ENCODE results near the gene EEFSEC. TPM values are rescaled to one million over a fixed set of nuclear protein-coding genes. Genes with fewer than 3 reads are reported as not detected.

EEFSEC gene
- total and polyA plus RNA-seq, 2 experiments from 2014 or later: 4.9 to 18.7 TPM

GRCh38 chr3:128286691-128287090 is 133.4 kb downstream of the EEFSEC start:
- Histone ChIP-seq H3K4me1 (ENCODE audit: insufficient read depth) (peaks cover 11% of the 10 kb centered on the region), H3K9me2 (ENCODE audit: insufficient read depth) (no peaks in the 10 kb centered on the region), H3K9me3 (ENCODE audit: low read depth) (no peaks in the 10 kb centered on the region), H3K4me3 (no peak overlapping the region), H4K20me1 (ENCODE audit: insufficient read depth) (no peaks in the 10 kb centered on the region), H3K27me3 (replicated peaks; ENCODE audit: insufficient read depth) (no peaks in the 10 kb centered on the region), H3F3A (ENCODE audit: insufficient read depth) (no peaks in the 10 kb centered on the region), H3K36me3 (ENCODE audit: low read depth) (no peaks in the 10 kb centered on the region), H2AFZ (no peak overlapping the region), H3K4me2 (ENCODE audit: unreplicated experiment) (no peak overlapping the region), H3K9ac (no peak overlapping the region), H3K79me2 (ENCODE audit: insufficient read depth) (no peaks in the 10 kb centered on the region), H3K27ac (no peak overlapping the region)
- in situ Hi-C loops (cut with MboI): no loop called here
- TF ChIP-seq EZH2phosphoT487 (IDR thresholded peaks at IDR 0.05; ENCODE audit: insufficient read depth, low read depth): no peak
- TF ChIP-seq EZH2 (IDR thresholded peaks at IDR 0.05; ENCODE audit: insufficient read depth, poor library complexity, severe bottlenecking): no peak
- DNase-seq: no peak

DNA sequence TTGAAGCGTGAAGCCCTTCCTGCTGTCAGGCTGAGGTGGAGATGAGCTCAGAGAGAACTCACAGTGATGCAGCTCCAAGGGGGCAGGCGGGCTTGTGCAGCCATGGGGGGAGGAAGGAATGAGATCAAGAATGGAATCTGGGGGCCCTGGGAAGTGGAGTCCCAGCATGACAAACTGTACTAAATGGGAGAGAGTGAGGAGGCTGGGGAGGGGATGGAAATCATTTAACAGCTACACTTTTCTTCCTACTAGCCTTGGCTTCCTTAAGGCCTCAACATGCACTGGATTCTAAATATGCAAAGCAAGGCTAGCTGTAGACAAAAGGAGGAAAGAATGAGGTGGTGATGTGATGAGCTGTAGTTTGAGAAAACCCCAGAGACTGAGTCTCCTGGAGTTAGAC is 133.9 kb downstream of the EEFSEC start:
- Histone ChIP-seq H3K9me3 (ENCODE audit: low read depth) (no peaks in the 10 kb centered on the region), H3K36me3 (ENCODE audit: low read depth) (no peaks in the 10 kb centered on the region), H3K27me3 (replicated peaks; ENCODE audit: insufficient read depth) (no peaks in the 10 kb centered on the region), H3F3A (ENCODE audit: insufficient read depth) (no peaks in the 10 kb centered on the region), H3K79me2 (ENCODE audit: insufficient read depth) (no peaks in the 10 kb centered on the region), H4K20me1 (ENCODE audit: insufficient read depth) (no peaks in the 10 kb centered on the region), H2AFZ (no peak overlapping the region), H3K4me1 (ENCODE audit: insufficient read depth) (peaks cover 9% of the 10 kb centered on the region), H3K4me3 (no peak overlapping the region), H3K9ac (no peak overlapping the region), H3K4me2 (ENCODE audit: unreplicated experiment) (no peak overlapping the region), H3K27ac (no peak overlapping the region), H3K9me2 (ENCODE audit: insufficient read depth) (no peaks in the 10 kb centered on the region)
- DNase-seq: no peak
- 90 to 93% methylated on average over 2 of the region's 2 CpGs for WGBS, 2 experiments (ENCODE audit: low coverage in 1 of 2, low lambda C conversion rate in 2 of 2, missing lambda C conversion rate in 2 of 2)
- in situ Hi-C loops (cut with MboI): no loop called here
- TF ChIP-seq EZH2 (IDR thresholded peaks at IDR 0.05; ENCODE audit: insufficient read depth, poor library complexity, severe bottlenecking) (no peak), EZH2phosphoT487 (IDR thresholded peaks at IDR 0.05; ENCODE audit: insufficient read depth, low read depth) (no peak)

- Histone ChIP-seq H4K20me1 (ENCODE audit: insufficient read depth) (no peaks in the 10 kb centered on the region), H3K36me3 (ENCODE audit: low read depth) (no peaks in the 10 kb centered on the region), H3K9ac (no peak overlapping the region), H3K9me2 (ENCODE audit: insufficient read depth) (no peaks in the 10 kb centered on the region), H2AFZ (no peak overlapping the region), H3K4me3 (no peak overlapping the region), H3K27me3 (replicated peaks; ENCODE audit: insufficient read depth) (no peaks in the 10 kb centered on the region), H3K9me3 (ENCODE audit: low read depth) (no peaks in the 10 kb centered on the region), H3K79me2 (ENCODE audit: insufficient read depth) (no peaks in the 10 kb centered on the region), H3K27ac (no peak overlapping the region), H3K4me1 (ENCODE audit: insufficient read depth) (no peaks in the 10 kb centered on the region), H3F3A (ENCODE audit: insufficient read depth) (no peaks in the 10 kb centered on the region), H3K4me2 (ENCODE audit: unreplicated experiment) (no peak overlapping the region)
- 88 to 100% methylated on average over 1 of the region's 1 CpG for WGBS, 2 experiments (ENCODE audit: low coverage in 1 of 2, low lambda C conversion rate in 2 of 2, missing lambda C conversion rate in 2 of 2)
- DNase-seq: no peak
- in situ Hi-C loops (cut with MboI): no loop called here
- TF ChIP-seq EZH2 (IDR thresholded peaks at IDR 0.05; ENCODE audit: insufficient read depth, poor library complexity, severe bottlenecking) (no peak), EZH2phosphoT487 (IDR thresholded peaks at IDR 0.05; ENCODE audit: insufficient read depth, low read depth) (no peak)
These were observed 136.3 kb downstream of the EEFSEC start for GRCh38 chr3:128289534-128289933.

- TF ChIP-seq EZH2 (IDR thresholded peaks at IDR 0.05; ENCODE audit: insufficient read depth, poor library complexity, severe bottlenecking): no peak
- no peak for TF ChIP-seq EZH2phosphoT487 (IDR thresholded peaks at IDR 0.05; ENCODE audit: insufficient read depth, low read depth)
- 86 to 92% methylated on average over 3 of the region's 3 CpGs for WGBS, 2 experiments (ENCODE audit: low coverage in 1 of 2, low lambda C conversion rate in 2 of 2, missing lambda C conversion rate in 2 of 2)
- no peak overlapping the region for H3K4me3 ChIP-seq
- no peaks in the 10 kb centered on the region for H3K27me3 ChIP-seq (replicated peaks; ENCODE audit: insufficient read depth)
- H3K27ac ChIP-seq: no peak overlapping the region
- H3K79me2 ChIP-seq (ENCODE audit: insufficient read depth): no peaks in the 10 kb centered on the region
- no peaks in the 10 kb centered on the region for H3K36me3 ChIP-seq (ENCODE audit: low read depth)
- no peak overlapping the region for H2AFZ ChIP-seq
- no peaks in the 10 kb centered on the region for H3K4me1 ChIP-seq (ENCODE audit: insufficient read depth)
- no peaks in the 10 kb centered on the region for H3F3A ChIP-seq (ENCODE audit: insufficient read depth)
- H3K9me2 ChIP-seq (ENCODE audit: insufficient read depth): no peaks in the 10 kb centered on the region
- no peaks in the 10 kb centered on the region for H3K9me3 ChIP-seq (ENCODE audit: low read depth)
- in situ Hi-C loops (cut with MboI): no loop called here
- no peak overlapping the region for H3K4me2 ChIP-seq (ENCODE audit: unreplicated experiment)
- no peak for DNase-seq
- no peaks in the 10 kb centered on the region for H4K20me1 ChIP-seq (ENCODE audit: insufficient read depth)
- H3K9ac ChIP-seq: no peak overlapping the region
These were observed 137.2 kb downstream of the EEFSEC start for GRCh38 chr3:128290484-128290883.

GRCh38 chr3:128293930-128294329 is 140.6 kb downstream of the EEFSEC start:
- Histone ChIP-seq H3K27ac (no peak overlapping the region), H3F3A (ENCODE audit: insufficient read depth) (no peaks in the 10 kb centered on the region), H3K4me3 (no peak overlapping the region), H3K4me2 (ENCODE audit: unreplicated experiment) (no peak overlapping the region), H3K79me2 (ENCODE audit: insufficient read depth) (no peaks in the 10 kb centered on the region), H3K9me3 (ENCODE audit: low read depth) (no peaks in the 10 kb centered on the region), H3K4me1 (ENCODE audit: insufficient read depth) (peaks cover 7% of the 10 kb centered on the region; the same call in 1 of the 2 replicates), H2AFZ (no peak overlapping the region), H4K20me1 (ENCODE audit: insufficient read depth) (no peaks in the 10 kb centered on the region), H3K9ac (no peak overlapping the region), H3K9me2 (ENCODE audit: insufficient read depth) (no peaks in the 10 kb centered on the region), H3K36me3 (ENCODE audit: low read depth) (no peaks in the 10 kb centered on the region), H3K27me3 (replicated peaks; ENCODE audit: insufficient read depth) (no peaks in the 10 kb centered on the region)
- no peak for DNase-seq
- WGBS, 2 experiments (ENCODE audit: low coverage in 1 of 2, low lambda C conversion rate in 2 of 2, missing lambda C conversion rate in 2 of 2): 100% methylated on average over 1 of the region's 1 CpG
- TF ChIP-seq EZH2 (IDR thresholded peaks at IDR 0.05; ENCODE audit: insufficient read depth, poor library complexity, severe bottlenecking) (no peak), EZH2phosphoT487 (IDR thresholded peaks at IDR 0.05; ENCODE audit: insufficient read depth, low read depth) (no peak)
- in situ Hi-C loops (cut with MboI): no loop called here

Data from GM23248 (cell line).